ENCODE results near the gene SLC28A2.

The SLC28A2 gene

DNA sequence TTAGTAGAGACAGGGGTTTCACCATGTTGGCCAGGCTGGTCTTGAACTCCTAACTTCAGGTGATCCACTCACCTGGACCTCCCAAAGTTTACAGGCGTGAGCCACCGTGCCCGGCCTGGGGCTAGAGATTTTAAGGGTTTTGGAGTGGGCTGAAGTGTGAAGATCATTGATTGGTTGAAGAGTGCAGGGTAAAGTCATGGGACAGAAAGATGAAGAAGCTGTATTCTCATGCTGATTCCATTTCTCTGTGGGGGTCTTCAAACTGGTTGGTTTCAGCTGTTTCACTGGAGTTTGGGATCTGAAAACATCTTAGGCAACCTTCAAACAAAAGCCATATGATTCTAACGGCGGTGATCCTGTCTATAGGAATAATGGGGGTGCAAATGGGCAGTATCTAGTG is 74.2 kb downstream of the SLC28A2 start:
- no peak for DNase-seq (ENCODE audit: low read depth)

DNA sequence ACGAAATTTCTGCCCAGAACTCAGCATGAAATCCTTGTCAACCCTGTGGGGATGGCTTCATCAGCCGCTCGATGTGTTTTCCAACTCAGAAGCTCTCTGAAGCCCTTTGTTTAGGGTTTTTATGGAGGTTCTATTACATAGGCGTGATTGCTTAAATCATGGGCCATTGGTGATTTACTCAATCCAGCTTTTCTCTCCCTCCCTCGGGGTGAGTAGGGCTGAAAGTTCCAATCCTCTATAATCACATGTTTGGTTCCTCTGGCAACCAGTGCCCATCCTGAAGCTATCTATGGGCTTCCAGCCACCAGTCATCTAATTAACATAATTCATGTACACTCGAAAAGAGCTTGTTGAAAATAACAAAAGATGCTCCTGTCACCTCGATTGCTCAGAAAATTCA is 74.7 kb downstream of the SLC28A2 start:
- DNase-seq (ENCODE audit: low read depth), result no peak
